Endothelial cell of umbilical vein (primary cell): ENCODE results near the gene ZNF689. TPM values are rescaled to one million over a fixed set of nuclear protein-coding genes. Genes with fewer than 3 reads are reported as not detected.

ENCODE experiments used
- Bru-seq: library from RNA; stranded (reverse); fragments of 400-500 nt; gene quantifications from one replicate; lab custom pipeline; 2021; lab: Mats Ljungman, UMichigan
- BruChase-seq, 2 experiments: library from RNA; stranded (reverse); fragments of 400-500 nt; gene quantifications; one replicate each; lab custom pipeline; 2021; lab: Mats Ljungman, UMichigan
- BruUV-seq: library from RNA; stranded (reverse); fragments of 400-500 nt; replicated peaks from 2 replicates; lab custom pipeline; 2021; lab: Mats Ljungman, UMichigan
- CTCF ChIA-PET: fragments of 300-600, 350-600 bp; sonication (Branson Sonifier 250); formaldehyde crosslinking; loops from one replicate; lab custom pipeline; 2021; ENCODE audit warnings: antibody characterized with exemption, inconsistent platforms; lab: Charles Lee
- POLR2A ChIA-PET: fragments of 300-600, 350-600 bp; sonication (Branson Sonifier 250); formaldehyde crosslinking; loops from one replicate; lab custom pipeline; 2021; ENCODE audit warnings: antibody characterized with exemption, inconsistent platforms; lab: Charles Lee
- DNase-seq: peaks from one replicate; pipeline ENCODE4 v3.0.0-alpha.2; 2011; ENCODE audit warnings: low read depth, low spot score
- FAIRE-seq: peaks from 2 replicates; lab custom pipeline; 2011; peaks lifted over from hg19 to GRCh38; lab: Jason Lieb, UNC
- H2AFZ ChIP-seq: 2 replicates; pipeline ENCODE4 v1.6.0; 2012; ENCODE audit warnings: low read depth, low read length, control low read depth, inconsistent platforms
- H3K27ac ChIP-seq: 2 replicates; pipeline ENCODE4 v1.5.1; 2011; ENCODE audit warnings: low read depth, mild to moderate bottlenecking, control low read depth, low read length, moderate library complexity; ENCODE audit not compliant: insufficient read depth
- H3K27me3 ChIP-seq, 2 experiments: 2 replicates each; pipeline versions ENCODE4 v1.6.0 to v1.6.1; 2011; ENCODE audit warnings: low read length in 2 of 2, mixed read lengths in 1 of 2; ENCODE audit not compliant: control insufficient read depth in 2 of 2, insufficient read depth in 2 of 2
- H3K36me3 ChIP-seq, 2 experiments: 2 replicates in 1 of 2; 3 replicates in 1 of 2; pipeline ENCODE4 v1.5.1; 2011; ENCODE audit warnings: low read length in 2 of 2, mild to moderate bottlenecking in 1 of 2, moderate library complexity in 1 of 2; ENCODE audit not compliant: control insufficient read depth in 2 of 2, insufficient read depth in 2 of 2; ENCODE audit errors: extremely low read depth in 1 of 2
- H3K4me1 ChIP-seq: 3 replicates; pipeline ENCODE4 v1.5.1; 2011; ENCODE audit warnings: mild to moderate bottlenecking, low read length; ENCODE audit not compliant: control insufficient read depth, insufficient read depth; ENCODE audit errors: extremely low read depth
- H3K4me2 ChIP-seq: 2 replicates; pipeline ENCODE4 v1.6.1; 2011; ENCODE audit warnings: low read length, control low read depth, mixed read lengths; ENCODE audit not compliant: insufficient read depth
- H3K4me3 ChIP-seq, 3 experiments: fragments of 200-600 bp in 1 of 3; sonication (generic), shearing (Covaris generic) in 1 of 3; replicated peaks in 1 of 3; 2 replicates each; pipeline ENCODE4 v1.5.1; 2011 to 2016; ENCODE audit warnings: control low read depth in 3 of 3, low read length in 3 of 3, mild to moderate bottlenecking in 2 of 3, inconsistent platforms in 1 of 3, low read depth in 1 of 3, moderate library complexity in 1 of 3; ENCODE audit not compliant: insufficient read depth in 1 of 3
- H3K79me2 ChIP-seq: 2 replicates; pipeline ENCODE4 v1.6.0; 2012; ENCODE audit warnings: low read length, inconsistent platforms; ENCODE audit not compliant: control insufficient read depth, insufficient read depth
- H3K9ac ChIP-seq: replicated peaks from 2 replicates; pipeline ENCODE3; 2011; ENCODE audit warnings: low read length, control low read depth; ENCODE audit not compliant: insufficient read depth; ENCODE audit errors: extremely low read depth
- H3K9me1 ChIP-seq: replicated peaks from 3 replicates; pipeline ENCODE4 v1.6.0; 2011; ENCODE audit warnings: mild to moderate bottlenecking, low read length; ENCODE audit not compliant: control insufficient read depth, insufficient read depth; ENCODE audit errors: extremely low read depth
- H3K9me3 ChIP-seq: replicated peaks from 2 replicates; pipeline ENCODE4 v1.5.1; 2012; ENCODE audit warnings: low read length, inconsistent platforms; ENCODE audit not compliant: control insufficient read depth, insufficient read depth
- H4K20me1 ChIP-seq: replicated peaks from 2 replicates; pipeline ENCODE3; 2011; ENCODE audit warnings: mild to moderate bottlenecking, low read length; ENCODE audit not compliant: control insufficient read depth, insufficient read depth; ENCODE audit errors: extremely low read depth
- EZH2 ChIP-seq: IDR thresholded peaks from 2 replicates; pipeline ENCODE4 v1.6.1; 2012; ENCODE audit warnings: borderline replicate concordance, low read depth, mild to moderate bottlenecking, moderate library complexity, low read length, inconsistent platforms; ENCODE audit not compliant: severe bottlenecking
- JUN ChIP-seq: IDR thresholded peaks from 2 replicates; pipeline ENCODE4 v1.6.1; 2011; ENCODE audit warnings: borderline replicate concordance, low read depth; ENCODE audit not compliant: insufficient read length, insufficient read depth
- MAX ChIP-seq: IDR thresholded peaks from 2 replicates; pipeline ENCODE4 v1.6.1; 2011; ENCODE audit not compliant: insufficient read depth, insufficient read length
- POLR2A ChIP-seq: IDR thresholded peaks from 2 replicates; pipeline ENCODE4 v1.6.1; 2012; ENCODE audit warnings: low read depth, mild to moderate bottlenecking, control low read depth, low read length
- POLR2AphosphoS5 ChIP-seq: IDR thresholded peaks from 2 replicates; pipeline ENCODE4 v1.6.1; 2012; ENCODE audit warnings: low read depth, mild to moderate bottlenecking, control low read depth, low read length, moderate library complexity; ENCODE audit not compliant: insufficient read depth
- dilution Hi-C: fragments of 300-500 bp; cut with MboI; formaldehyde crosslinking; loops from one replicate; pipeline ENCODE4 v1.15.0; 2019; ENCODE audit warnings: low sequenced_read_pairs; ENCODE audit not compliant: extremely low pct_ligation_motif_present
- intact Hi-C: fragments of 100-400 bp; cut with micrococcal nuclease; formaldehyde crosslinking; loops from one replicate; pipeline ENCODE4 v1.10.0; 2022
- long read RNA-seq: library from polyadenylated mRNA; stranded (forward); transcript quantifications from one replicate; pipeline ENCODE4 v2.0.0, GENCODE V29; 2021
- polyA minus RNA-seq, 3 experiments: library from RNA; depleted of rRNA, polyadenylated mRNA; stranded (reverse); fragments of >200 nt; gene quantifications; 1 replicate in 1 of 3; 2 replicates in 2 of 3; pipeline ENCODE4 v1.2.3, GENCODE V29; 2011
- polyA plus RNA-seq, 4 experiments: library from polyadenylated mRNA; depleted of rRNA in 3 of 4; stranded (reverse) in 3 of 4; unstranded in 1 of 4; fragments of >200 nt; gene quantifications; 2 replicates each; pipeline versions ENCODE4 v1.2.1 to v1.2.3, GENCODE V29; 2011 to 2012; ENCODE audit warnings: missing spikeins in 1 of 4
- total RNA-seq: library from RNA; stranded (reverse); gene quantifications from 2 replicates; pipeline ENCODE4 v1.2.3, GENCODE V29; 2021

Gene ZNF689
- total RNA-seq (6.8 and 8.4 TPM in 2 replicates), polyA plus RNA-seq (7.5 and 9.2 TPM in 2 replicates), polyA minus RNA-seq (6.5 and 10.9 TPM in 2 replicates), Bru-seq, nascent RNA (percentile 62 among the genes with signal in this experiment), BruChase-seq, experiment 1, labeled RNA remaining after a 6-hour chase (percentile 49 among the genes with signal in this experiment), BruChase-seq, experiment 2, labeled RNA remaining after a 2-hour chase (percentile 63 among the genes with signal in this experiment)
- 4.1 and 5.0 TPM in 2 replicates for polyA plus RNA-seq (2011; cell fraction: cytosol; rRNA removed)
- 4.1 and 4.7 TPM in 2 replicates for polyA plus RNA-seq (2011; cell fraction: nucleus; rRNA removed)
- 4.0 and 4.4 TPM in 2 replicates for polyA plus RNA-seq (2012)
- polyA minus RNA-seq (2011; cell fraction: cytosol; rRNA and poly(A)+ RNA removed): 15.6 TPM
- polyA minus RNA-seq (2011; cell fraction: nucleus; rRNA and poly(A)+ RNA removed): 5.5 and 8.3 TPM in 2 replicates
- long read RNA-seq, transcript ZNF689-201 (3 exons, 3,547 nt): major isoform, 9 of 11 reads
- long read RNA-seq, partial matches to known transcripts: 2 of 11 reads
- long read RNA-seq, other reads (novel, unspliced or antisense): 0 of 11 reads

DNA sequence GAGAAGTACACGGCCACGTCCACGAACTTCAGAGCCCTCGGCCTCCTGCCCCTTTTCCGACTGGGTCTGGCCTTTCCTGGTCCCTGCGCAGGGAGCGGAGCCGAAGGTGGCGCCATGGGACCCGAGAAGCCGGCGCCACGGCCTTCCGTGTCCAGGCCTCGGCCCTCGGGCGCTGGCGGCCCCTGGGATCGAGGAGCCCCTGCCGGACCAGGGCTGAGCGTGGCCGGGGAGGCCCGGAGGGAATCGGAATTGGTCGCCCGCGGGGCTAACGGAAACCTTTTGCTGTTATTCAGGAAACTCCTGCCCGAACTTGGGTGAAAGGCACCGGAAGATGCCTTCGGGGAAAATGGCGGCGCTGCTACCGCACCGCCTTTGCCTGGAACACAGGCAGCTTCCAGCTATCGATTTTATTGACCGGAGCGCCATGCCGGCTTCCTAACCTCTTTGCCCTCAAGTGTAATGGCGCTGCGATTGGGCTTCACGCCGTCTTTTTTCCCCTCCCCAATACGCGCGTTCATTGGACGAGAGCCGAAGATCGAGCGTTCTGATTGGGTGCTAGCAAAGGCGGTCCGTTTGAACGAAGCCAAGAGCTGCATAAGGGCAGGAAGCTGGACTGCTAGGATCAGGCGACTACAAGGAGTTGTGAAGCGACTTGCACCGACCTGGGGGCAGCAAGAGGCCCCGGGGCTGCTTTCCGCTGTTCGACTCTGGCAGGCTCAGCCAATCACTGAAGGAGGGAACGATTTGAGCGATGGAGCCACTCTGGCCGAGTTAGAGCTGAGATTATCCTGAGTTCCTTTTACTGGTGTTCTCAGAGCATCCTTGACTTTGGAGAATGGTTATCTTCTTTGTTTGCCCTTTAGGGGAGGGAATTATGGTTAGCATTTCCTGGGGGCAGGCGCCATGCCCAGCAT is at the start of gene ZNF689:
ZNF689 (minus strand) TSS at position 464 of the 914 bp plus-strand sequence; CDS start at position 116, 348 bp downstream.
- FAIRE-seq: peak; percentile 99
- Histone ChIP-seq H3K4me3 (peak within 1 kb of the TSS; percentile 29 to 77 (median 70)), H4K20me1 (no peaks in the 10 kb centered on the region), H3K27me3 (no peaks in the 10 kb centered on the region), H3K4me2 (peak within 1 kb of the TSS; percentile 66), H3K4me1 (peaks cover 4% of the 10 kb centered on the region), H3K9me3 (no peaks in the 10 kb centered on the region), H3K27ac (peak within 1 kb of the TSS; percentile 79), H3K9ac (peak within 1 kb of the TSS; percentile 95), H3K36me3 (peaks cover 0 to 5% of the 10 kb centered on the region in 2 experiments), H3K79me2 (peaks cover 2% of the 10 kb centered on the region), H3K9me1 (no peaks in the 10 kb centered on the region), H2AFZ (peak within 1 kb of the TSS; percentile 80)
- ChIA-PET CTCF (interaction anchor here (0.7 to 4.4 kb wide), 12 partner anchors 8 to 192 kb away, joined by 3 to 47 read pairs (median 4); partner anchors contain the start of gene ZNF764), POLR2A (interaction anchor here (1.0 to 1.6 kb wide), 2 partner anchors 12 to 64 kb away, joined by 3 to 5 read pairs; no protein-coding TSS in a partner anchor)
- intact Hi-C loops: loop anchor here (1.0 to 2.0 kb wide), 3 partner anchors 25 to 165 kb away; partner anchors contain the start of genes SEPHS2, ZNF688 and ZNF785
- TF ChIP-seq JUN (no peak), MAX (no peak), POLR2AphosphoS5 (peak; percentile 38), EZH2 (no peak), POLR2A (peak; percentile 74)
- BruUV-seq: TSS peak; percentile 66
- dilution Hi-C loops: no loop called here
- peak; percentile 98 for DNase-seq
